HG02642 (cell line): ENCODE measurements around the gene ANAPC13.

Experiments used
- ATAC-seq: cut with Tn5 transposase; IDR thresholded peaks from one replicate; pipeline ENCODE4 v1.9.1; 2021; ENCODE audit warnings: mild to moderate bottlenecking; ENCODE audit not compliant: unreplicated experiment, poor library complexity

The ANAPC13 gene

GRCh38 chr3:134483195-134483900, 2.4 kb downstream of the ANAPC13 start:
- no peak for ATAC-seq

GRCh38 chr3:134482622-134483021, 3.2 kb downstream of the ANAPC13 start:
- no peak for ATAC-seq

- no peak for ATAC-seq
These were observed 4.6 kb downstream of the ANAPC13 start for GRCh38 chr3:134481166-134481565.

- ATAC-seq, result no peak
These were observed 5.2 kb downstream of the ANAPC13 start for GRCh38 chr3:134480546-134480945.

GRCh38 chr3:134477938-134478337, 7.8 kb downstream of the ANAPC13 start:
- no peak for ATAC-seq

GRCh38 chr3:134477002-134477401, 8.8 kb downstream of the ANAPC13 start:
- ATAC-seq, result no peak

GRCh38 chr3:134476306-134476705, 9.5 kb downstream of the ANAPC13 start:
- ATAC-seq, result no peak

GRCh38 chr3:134474956-134475355, 10.8 kb downstream of the ANAPC13 start:
- ATAC-seq, result no peak

GRCh38 chr3:134473868-134474546, 11.8 kb downstream of the ANAPC13 start:
- no peak for ATAC-seq

- no peak for ATAC-seq
These were observed 13.0 kb downstream of the ANAPC13 start for GRCh38 chr3:134472831-134473230.

GRCh38 chr3:134471521-134472193, 14.1 kb downstream of the ANAPC13 start:
- ATAC-seq, result no peak

GRCh38 chr3:134468519-134468918, 17.3 kb downstream of the ANAPC13 start:
- no peak for ATAC-seq

GRCh38 chr3:134466331-134466730, 19.5 kb downstream of the ANAPC13 start:
- ATAC-seq, result no peak

- ATAC-seq, result no peak
These were observed 21.0 kb downstream of the ANAPC13 start for GRCh38 chr3:134464689-134465365.

- no peak for ATAC-seq
These were observed 21.6 kb downstream of the ANAPC13 start for GRCh38 chr3:134464064-134464688.

- no peak for ATAC-seq
These were observed 22.1 kb downstream of the ANAPC13 start for GRCh38 chr3:134463676-134464063.

GRCh38 chr3:134462331-134462941, 23.3 kb downstream of the ANAPC13 start:
- ATAC-seq, result no peak

- ATAC-seq, result no peak
These were observed 24.8 kb downstream of the ANAPC13 start for GRCh38 chr3:134460965-134461364.

GRCh38 chr3:134459562-134459961, 26.2 kb downstream of the ANAPC13 start:
- no peak for ATAC-seq

GRCh38 chr3:134458406-134458945, 27.3 kb downstream of the ANAPC13 start:
- ATAC-seq, result no peak
